HEK293 (cell line): Measurements from ENCODE around the gene INAVA.

Experiments used
- CTCF ChIA-PET: fragments of 350-600 bp; formaldehyde crosslinking; extraction: SDS; loops from one replicate; lab custom pipeline; 2021; ENCODE audit warnings: antibody characterized with exemption; lab: Yijun Ruan, JAX
- POLR2A ChIA-PET: fragments of 300-600 bp; formaldehyde crosslinking; extraction: SDS; loops from one replicate; lab custom pipeline; 2020; ENCODE audit warnings: antibody characterized with exemption, inconsistent platforms; lab: Yijun Ruan, JAX
- H3K27ac ChIP-seq: fragments of 200-500 bp; sonication (Bioruptor generic); 2 replicates; pipeline ENCODE4 v1.5.1; 2014; ENCODE audit warnings: low read depth, low read length, control low read depth, inconsistent platforms; ENCODE audit errors: extremely low read depth
- H3K36me3 ChIP-seq, 2 experiments: fragments of 200-500 bp in 1 of 2; sonication (Bioruptor generic) in 1 of 2; 1 replicate in 1 of 2; 2 replicates in 1 of 2; pipeline ENCODE4 v1.5.1; 2014 to 2017; ENCODE audit warnings: inconsistent platforms in 2 of 2, low read length in 2 of 2; ENCODE audit not compliant: control insufficient read depth in 2 of 2, insufficient read depth in 1 of 2
- H3K4me1 ChIP-seq: fragments of 200-500 bp; sonication (Bioruptor generic); 2 replicates; pipeline ENCODE4 v1.5.1; 2014; ENCODE audit warnings: mild to moderate bottlenecking, low read length, inconsistent platforms; ENCODE audit not compliant: control insufficient read depth, insufficient read depth
- H3K4me3 ChIP-seq: 2 replicates; pipeline ENCODE4 v1.5.1; 2011; ENCODE audit warnings: low read depth, mild to moderate bottlenecking, control low read depth, low read length, moderate library complexity
- H3K9me3 ChIP-seq: fragments of 200-500 bp; sonication (Bioruptor generic); 2 replicates; pipeline ENCODE4 v1.5.1; 2014; ENCODE audit warnings: low read depth, low read length, inconsistent platforms; ENCODE audit not compliant: control insufficient read depth, insufficient read depth
- GFI1B ChIP-seq: fragments of 450-650 bp; formaldehyde crosslinking; IDR thresholded peaks from 2 replicates; pipeline ENCODE4 v1.5.1; 2016; ENCODE audit warnings: missing biosample characterization, missing genetic modification characterization
- GLIS1 ChIP-seq: fragments of 450-650 bp; formaldehyde crosslinking; IDR thresholded peaks from 2 replicates; pipeline ENCODE4 v1.5.1; 2016; ENCODE audit warnings: missing biosample characterization, missing genetic modification characterization
- MYNN ChIP-seq: fragments of 450-650 bp; formaldehyde crosslinking; IDR thresholded peaks from 2 replicates; pipeline ENCODE4 v1.5.1; 2016; ENCODE audit warnings: missing biosample characterization, missing genetic modification characterization, borderline replicate concordance
- MZF1 ChIP-seq: fragments of 450-650 bp; formaldehyde crosslinking; IDR thresholded peaks from 2 replicates; pipeline ENCODE4 v1.5.1; 2017; ENCODE audit warnings: missing biosample characterization, missing genetic modification characterization, borderline replicate concordance
- OSR2 ChIP-seq: fragments of 450-650 bp; formaldehyde crosslinking; IDR thresholded peaks from 2 replicates; pipeline ENCODE4 v1.5.1; 2016; ENCODE audit warnings: missing biosample characterization, missing genetic modification characterization
- PATZ1 ChIP-seq: fragments of 450-650 bp; formaldehyde crosslinking; IDR thresholded peaks from 2 replicates; pipeline ENCODE4 v1.5.1; 2016; ENCODE audit warnings: missing biosample characterization, missing genetic modification characterization
- PRDM1 ChIP-seq: fragments of 450-650 bp; formaldehyde crosslinking; IDR thresholded peaks from 2 replicates; pipeline ENCODE4; 2016; ENCODE audit warnings: missing biosample characterization, missing genetic modification characterization
- ZBTB7A ChIP-seq: fragments of 450-650 bp; formaldehyde crosslinking; IDR thresholded peaks from 2 replicates; pipeline ENCODE4 v1.5.1; 2016; ENCODE audit warnings: low read depth, missing biosample characterization, missing genetic modification characterization
- ZBTB8A ChIP-seq: fragments of 450-650 bp; formaldehyde crosslinking; IDR thresholded peaks from 2 replicates; pipeline ENCODE4 v1.5.1; 2016; ENCODE audit warnings: missing biosample characterization, missing genetic modification characterization
- ZFP3 ChIP-seq: fragments of 450-650 bp; formaldehyde crosslinking; IDR thresholded peaks from 2 replicates; pipeline ENCODE4 v1.5.1; 2016; ENCODE audit warnings: low read depth, missing biosample characterization, missing genetic modification characterization
- ZNF157 ChIP-seq: fragments of 450-650 bp; formaldehyde crosslinking; IDR thresholded peaks from 2 replicates; pipeline ENCODE4 v1.5.1; 2016; ENCODE audit warnings: missing biosample characterization, missing genetic modification characterization
- ZNF19 ChIP-seq: fragments of 450-650 bp; formaldehyde crosslinking; IDR thresholded peaks from 2 replicates; pipeline ENCODE4; 2016; ENCODE audit warnings: missing biosample characterization, missing genetic modification characterization, low read depth
- ZNF2 ChIP-seq: fragments of 450-650 bp; formaldehyde crosslinking; IDR thresholded peaks from 2 replicates; pipeline ENCODE4 v1.5.1; 2016; ENCODE audit warnings: missing biosample characterization, missing genetic modification characterization
- ZNF404 ChIP-seq: fragments of 450-650 bp; formaldehyde crosslinking; IDR thresholded peaks from 2 replicates; pipeline ENCODE4 v1.5.1; 2017; ENCODE audit warnings: missing biosample characterization, missing genetic modification characterization
- ZNF518A ChIP-seq: fragments of 450-650 bp; formaldehyde crosslinking; conservative IDR thresholded peaks from 2 replicates; pipeline ENCODE4 v1.5.1; 2016; ENCODE audit warnings: low read depth, missing biosample characterization, missing genetic modification characterization
- ZNF521 ChIP-seq: fragments of 450-650 bp; formaldehyde crosslinking; IDR thresholded peaks from 2 replicates; pipeline ENCODE4 v1.5.1; 2017; ENCODE audit warnings: missing biosample characterization, mild to moderate bottlenecking, missing genetic modification characterization
- ZNF585B ChIP-seq: fragments of 450-650 bp; formaldehyde crosslinking; IDR thresholded peaks from 2 replicates; pipeline ENCODE4 v1.5.1; 2016; ENCODE audit warnings: missing biosample characterization, missing genetic modification characterization
- ZNF596 ChIP-seq: fragments of 450-650 bp; IDR thresholded peaks from 2 replicates; pipeline ENCODE4 v1.5.0; 2018; ENCODE audit warnings: missing biosample characterization, mild to moderate bottlenecking, missing genetic modification characterization, moderate library complexity
- ZNF610 ChIP-seq: fragments of 450-650 bp; formaldehyde crosslinking; IDR thresholded peaks from 2 replicates; pipeline ENCODE4 v1.5.1; 2016; ENCODE audit warnings: missing biosample characterization, missing genetic modification characterization, borderline replicate concordance

The INAVA gene

DNA sequence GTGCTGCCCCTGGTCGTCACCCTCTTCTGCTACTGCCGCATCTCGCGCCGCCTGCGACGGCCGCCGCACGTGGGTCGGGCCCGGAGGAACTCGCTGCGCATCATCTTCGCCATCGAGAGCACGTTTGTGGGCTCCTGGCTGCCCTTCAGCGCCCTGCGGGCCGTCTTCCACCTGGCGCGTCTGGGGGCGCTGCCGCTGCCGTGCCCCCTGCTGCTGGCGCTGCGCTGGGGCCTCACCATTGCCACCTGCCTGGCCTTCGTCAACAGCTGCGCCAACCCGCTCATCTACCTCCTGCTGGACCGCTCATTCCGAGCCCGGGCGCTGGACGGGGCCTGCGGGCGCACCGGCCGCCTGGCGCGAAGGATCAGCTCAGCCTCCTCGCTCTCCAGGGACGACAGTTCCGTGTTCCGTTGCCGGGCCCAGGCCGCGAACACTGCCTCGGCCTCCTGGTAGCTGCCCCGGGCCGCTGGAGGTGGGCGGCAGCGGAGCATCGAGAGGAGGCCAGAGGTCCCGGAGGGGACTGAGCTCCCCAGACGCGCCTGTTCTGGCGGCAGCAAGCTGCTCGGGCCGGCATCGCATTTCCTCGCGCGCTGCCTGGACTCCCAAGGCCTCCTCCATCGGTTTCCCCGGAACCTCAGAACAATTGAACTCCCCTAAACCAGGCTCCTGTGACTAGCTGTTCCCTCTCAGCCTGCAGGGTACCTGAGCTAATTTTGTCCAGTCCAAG is 20.9 kb upstream of the INAVA start:
- Histone ChIP-seq H3K27ac (no peak overlapping the region), H3K4me1 (no peaks in the 10 kb centered on the region), H3K36me3 (no peaks in the 10 kb centered on the region), H3K4me3 (no peak overlapping the region), H3K9me3 (no peaks in the 10 kb centered on the region)
- ChIA-PET POLR2A (no interaction called here), CTCF (interaction anchor here (0.8 kb wide), 1 partner anchor 17 kb away, joined by 3 read pairs; no protein-coding TSS in a partner anchor)
- TF ChIP-seq ZNF2 = no peak

GRCh38 chr1:200874694-200875093 is 20.0 kb upstream of the INAVA start:
- Histone ChIP-seq H3K4me1 (no peaks in the 10 kb centered on the region), H3K27ac (no peak overlapping the region), H3K36me3 (no peaks in the 10 kb centered on the region), H3K9me3 (no peaks in the 10 kb centered on the region), H3K4me3 (no peak overlapping the region)
- POLR2A ChIA-PET = no interaction called here
- CTCF ChIA-PET = interaction anchor here (0.8 kb wide), 1 partner anchor 16 kb away, joined by 3 read pairs; no protein-coding TSS in a partner anchor
- TF ChIP-seq MYNN (tag by site-specific recombination) (no peak), GLIS1 (tag by site-specific recombination) (no peak), GFI1B (tag by site-specific recombination) (no peak), MZF1 (tag by site-specific recombination) (no peak), ZNF518A (no peak), ZNF585B (no peak), ZNF157 (tag by site-specific recombination) (no peak), ZNF521 (tag by site-specific recombination) (no peak), ZNF596 (tag by site-specific recombination) (no peak), ZNF610 (no peak), ZBTB7A (no peak), ZNF19 (tag by site-specific recombination) (no peak), ZBTB8A (tag by site-specific recombination) (no peak), OSR2 (tag by site-specific recombination) (no peak), ZNF404 (tag by site-specific recombination) (no peak), ZFP3 (tag by site-specific recombination) (no peak), PATZ1 (tag by site-specific recombination) (no peak), PRDM1 (no peak)
